ENCODE data around the gene SEMA4G.

Gene SEMA4G

DNA sequence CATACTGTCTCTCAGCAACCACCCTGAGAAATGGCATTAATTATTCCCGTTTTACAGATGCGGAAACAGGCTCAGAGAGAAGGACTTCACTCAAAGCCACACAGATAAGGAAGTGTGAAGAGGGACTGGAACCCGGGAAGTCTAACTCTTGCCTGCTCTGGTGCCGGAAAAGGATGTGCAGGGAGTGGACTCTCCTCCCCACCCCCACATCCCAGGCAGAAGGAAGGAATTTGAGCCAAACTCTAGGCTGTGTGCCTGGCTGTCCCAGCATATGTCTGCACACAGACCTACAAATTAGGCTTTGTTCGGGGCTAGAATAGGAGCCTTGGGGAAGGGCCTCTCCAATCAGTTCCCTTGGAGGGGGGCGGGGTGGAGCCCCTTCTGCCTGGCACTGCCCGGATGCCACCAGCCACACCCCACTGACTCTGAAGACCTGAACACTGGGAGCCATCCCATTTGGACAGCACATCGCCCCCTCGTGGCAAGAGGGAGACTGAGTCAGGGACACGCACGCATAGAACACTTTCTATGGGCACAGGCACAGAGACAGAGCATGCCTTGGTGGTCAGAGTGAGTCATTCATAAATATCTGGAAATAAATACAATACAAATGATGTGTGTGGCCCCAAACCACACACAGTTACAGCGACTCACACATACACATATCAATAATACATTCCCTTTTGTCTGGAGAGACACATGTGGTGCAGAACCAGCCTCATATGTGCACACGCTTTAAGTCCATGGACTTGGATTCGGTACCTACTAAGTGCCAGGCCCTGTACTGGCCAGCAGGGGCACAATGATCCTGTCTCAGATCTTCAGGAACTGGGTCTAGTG, 43.4 kb downstream of the SEMA4G start:
- FAIRE-seq = peak; percentile 86
- no peak for TF ChIP-seq TAF1 (IDR thresholded peaks at IDR 0.05; ENCODE audit: borderline replicate concordance, low read depth, low read length)
- TF ChIP-seq POLR2AphosphoS5 (IDR thresholded peaks at IDR 0.05; ENCODE audit: low read depth, low read length) = no peak
- TF ChIP-seq POLR2A (IDR thresholded peaks at IDR 0.05; ENCODE audit: low read depth, low read length) = no peak
- peak; percentile 73 for DNase-seq (ENCODE audit: insufficient read length)

DNA sequence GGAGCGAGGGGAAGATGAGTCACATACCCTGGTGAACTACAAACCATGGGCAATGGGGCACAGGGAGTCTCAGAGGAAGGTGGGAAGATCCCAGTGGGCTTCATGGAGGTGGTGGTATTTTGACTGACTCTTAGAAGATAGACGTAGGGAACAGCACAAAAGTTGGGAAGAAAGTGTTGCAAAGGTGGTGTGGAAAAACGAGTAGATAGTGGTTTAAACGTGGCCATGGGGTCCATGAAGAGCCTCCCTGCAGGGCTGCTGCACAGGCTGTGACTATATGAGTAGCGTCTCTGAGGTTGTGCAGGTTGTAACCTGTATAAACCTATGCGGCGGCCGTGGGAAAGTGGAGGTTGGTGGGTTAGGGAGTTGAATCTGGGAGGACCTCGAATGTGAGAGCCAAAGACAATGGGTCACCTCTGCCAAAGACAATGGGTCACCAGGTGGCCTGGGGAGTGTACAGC, 44.1 kb downstream of the SEMA4G start:
- DNase-seq (ENCODE audit: insufficient read length) (no peak), FAIRE-seq (no peak)
- TF ChIP-seq TAF1 (IDR thresholded peaks at IDR 0.05; ENCODE audit: borderline replicate concordance, low read depth, low read length) (no peak), POLR2A (IDR thresholded peaks at IDR 0.05; ENCODE audit: low read depth, low read length) (no peak), POLR2AphosphoS5 (IDR thresholded peaks at IDR 0.05; ENCODE audit: low read depth, low read length) (no peak)

DNA sequence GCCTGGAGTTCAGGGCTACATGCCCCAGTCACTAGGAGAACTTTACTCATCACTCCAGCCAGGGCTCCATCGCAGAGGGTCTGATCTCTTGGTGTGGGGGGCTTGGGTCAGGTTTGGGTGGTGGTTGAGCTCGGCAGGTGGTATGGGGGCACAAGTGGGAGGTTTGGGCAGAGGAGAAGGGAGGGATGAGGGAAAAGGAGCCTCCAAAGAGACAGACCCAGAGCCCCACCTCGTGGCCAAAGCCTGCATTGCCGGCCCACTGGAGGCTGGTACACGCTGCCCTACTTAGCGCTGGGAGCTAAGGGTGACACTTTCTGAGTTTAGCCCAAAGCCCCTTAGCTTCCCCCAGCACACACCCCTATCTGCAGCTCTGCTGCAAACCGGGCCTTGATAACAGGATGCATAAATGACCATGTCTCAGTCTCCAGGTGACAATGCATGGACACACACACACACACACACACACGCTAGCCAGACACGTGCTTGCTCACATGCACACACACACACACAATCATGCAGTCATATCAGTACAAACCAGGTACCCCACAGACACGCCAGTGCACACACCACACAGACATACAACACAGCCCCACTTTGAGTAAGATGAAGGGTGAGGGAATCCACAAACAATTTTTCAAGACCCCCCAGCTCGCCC, 45.1 kb downstream of the SEMA4G start:
- peak; percentile 76 for DNase-seq (ENCODE audit: insufficient read length)
- FAIRE-seq = peak; percentile 83
- no peak for TF ChIP-seq TAF1 (IDR thresholded peaks at IDR 0.05; ENCODE audit: borderline replicate concordance, low read depth, low read length)

DNA sequence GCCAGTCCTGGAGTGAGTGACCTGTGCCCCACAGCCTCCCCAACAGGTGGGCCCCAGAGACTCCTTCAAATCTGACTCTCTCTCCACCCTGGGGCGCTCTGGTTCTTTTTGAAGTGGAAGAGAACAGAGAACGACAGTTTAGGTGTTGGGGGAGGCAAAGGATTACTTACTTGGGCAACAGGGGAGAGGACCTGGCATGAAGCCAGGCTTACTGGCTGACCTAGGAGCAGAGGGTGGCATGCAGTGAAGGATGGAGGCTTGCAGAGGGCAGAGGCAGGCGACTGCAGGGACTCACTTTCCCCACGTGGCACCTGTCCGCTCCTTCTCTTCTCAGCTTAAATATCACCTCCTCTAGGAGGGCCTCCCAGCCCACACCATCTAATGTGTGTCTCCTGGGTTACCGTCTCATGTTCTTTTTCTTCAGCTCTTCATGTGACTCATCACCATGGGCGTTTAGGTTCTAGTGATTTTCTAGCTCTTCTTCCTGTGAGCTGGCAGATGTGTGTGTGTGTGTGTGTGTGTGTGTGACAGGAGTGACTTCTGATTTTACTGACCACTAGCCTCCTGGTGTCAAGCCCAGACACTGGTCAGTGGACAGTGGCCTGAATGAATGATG, 45.8 kb downstream of the SEMA4G start:
- TF ChIP-seq POLR2A (IDR thresholded peaks at IDR 0.05; ENCODE audit: low read depth, low read length) (no peak), TAF1 (IDR thresholded peaks at IDR 0.05; ENCODE audit: borderline replicate concordance, low read depth, low read length) (no peak), POLR2AphosphoS5 (IDR thresholded peaks at IDR 0.05; ENCODE audit: low read depth, low read length) (no peak)
- DNase-seq (ENCODE audit: insufficient read length) = no peak
- no peak for FAIRE-seq

DNA sequence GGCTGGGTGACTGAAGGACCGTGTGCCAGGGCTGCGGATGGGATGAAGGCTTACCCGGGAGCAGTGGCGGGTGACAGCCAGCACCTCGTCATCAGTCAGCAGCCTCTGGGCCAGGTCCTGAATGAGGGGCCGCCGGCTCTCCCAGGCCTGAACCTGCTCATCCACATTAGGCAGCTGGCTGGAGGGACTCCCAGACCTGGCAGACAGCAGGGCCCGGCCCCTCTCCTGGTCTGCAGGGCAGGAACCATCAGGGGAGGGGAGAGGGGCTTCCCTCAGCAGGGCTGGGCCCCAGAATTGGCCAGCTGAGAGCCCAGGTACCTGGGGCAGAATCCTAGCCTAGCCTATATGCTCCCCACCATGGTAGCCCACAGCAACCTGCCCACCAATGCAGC, 46.3 kb downstream of the SEMA4G start:
- no peak for TF ChIP-seq POLR2AphosphoS5 (IDR thresholded peaks at IDR 0.05; ENCODE audit: low read depth, low read length)
- no peak for TF ChIP-seq TAF1 (IDR thresholded peaks at IDR 0.05; ENCODE audit: borderline replicate concordance, low read depth, low read length)
- no peak for TF ChIP-seq POLR2A (IDR thresholded peaks at IDR 0.05; ENCODE audit: low read depth, low read length)
- DNase-seq (ENCODE audit: insufficient read length) (no peak), FAIRE-seq (no peak)

DNA sequence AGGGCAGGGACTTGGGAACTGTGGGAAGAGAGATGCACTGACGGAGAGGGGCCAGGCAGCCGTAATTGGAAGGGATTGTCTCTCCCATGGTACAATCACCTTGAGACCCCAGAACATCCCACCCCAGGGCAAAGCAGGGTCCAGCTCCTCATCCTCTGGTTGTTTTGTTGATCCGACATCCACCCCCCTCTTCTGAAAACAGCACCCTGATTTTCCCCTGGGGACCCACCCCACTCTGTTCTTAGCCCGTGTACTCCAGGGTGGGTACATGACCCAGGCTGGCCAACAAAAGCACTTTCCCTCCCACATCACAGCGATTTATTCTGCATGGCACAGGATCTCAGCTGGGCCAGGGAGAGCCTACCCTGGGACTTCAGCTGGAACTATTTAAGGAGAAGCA, 47.5 kb downstream of the SEMA4G start:
- DNase-seq (ENCODE audit: insufficient read length) (no peak), FAIRE-seq (no peak)
- TF ChIP-seq POLR2AphosphoS5 (IDR thresholded peaks at IDR 0.05; ENCODE audit: low read depth, low read length) = no peak
- no peak for TF ChIP-seq TAF1 (IDR thresholded peaks at IDR 0.05; ENCODE audit: borderline replicate concordance, low read depth, low read length)
- TF ChIP-seq POLR2A (IDR thresholded peaks at IDR 0.05; ENCODE audit: low read depth, low read length) = no peak

- FAIRE-seq = peak; percentile 14
- DNase-seq (ENCODE audit: insufficient read length) = no peak
- TF ChIP-seq POLR2AphosphoS5 (IDR thresholded peaks at IDR 0.05; ENCODE audit: low read depth, low read length) (no peak), POLR2A (IDR thresholded peaks at IDR 0.05; ENCODE audit: low read depth, low read length) (no peak), TAF1 (IDR thresholded peaks at IDR 0.05; ENCODE audit: borderline replicate concordance, low read depth, low read length) (no peak)
Measured at GRCh38 chr10:101018118-101018599, 48.9 kb downstream of the SEMA4G start.

- FAIRE-seq (peak; percentile 30), DNase-seq (ENCODE audit: insufficient read length) (peak; percentile 71)
- TF ChIP-seq POLR2A (IDR thresholded peaks at IDR 0.05; ENCODE audit: low read depth, low read length) (no peak), POLR2AphosphoS5 (IDR thresholded peaks at IDR 0.05; ENCODE audit: low read depth, low read length) (no peak), TAF1 (IDR thresholded peaks at IDR 0.05; ENCODE audit: borderline replicate concordance, low read depth, low read length) (no peak)
Measured at GRCh38 chr10:101018600-101019439, 49.5 kb downstream of the SEMA4G start.

Measured in GM12892 (cell line).